ENCODE data around the gene EIF6. TPM values are rescaled to one million over a fixed set of nuclear protein-coding genes. Genes with fewer than 3 reads are reported as not detected.
"Not testable (repeated sequence)": the region's sequence is repeated elsewhere in the genome, so short reads cannot be mapped to it uniquely, and the experiment has no call there.

The EIF6 gene
- total RNA-seq, 3 donors from 2014 or later: 105 to 206 (median 182) TPM

DNA sequence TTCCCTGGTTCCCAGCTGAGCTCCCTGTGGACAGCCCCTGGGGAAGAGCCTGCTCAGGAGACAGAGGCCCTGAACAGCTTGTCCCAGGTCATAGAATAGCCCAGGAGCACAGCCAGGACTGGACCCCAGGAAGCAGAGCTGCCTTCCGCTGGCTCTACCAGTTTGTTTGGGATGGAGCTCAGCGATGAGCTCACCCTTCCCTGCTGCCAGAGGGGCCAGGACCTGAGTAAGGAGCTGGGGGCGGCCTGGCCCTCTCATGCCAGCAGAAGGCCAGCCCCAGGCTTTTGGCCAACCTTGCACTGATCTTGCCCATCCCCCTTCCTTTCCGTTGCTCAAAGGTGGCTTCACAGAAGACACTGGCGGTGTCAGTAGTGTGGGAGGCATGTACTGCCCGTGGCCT lies 24.1 kb downstream of the EIF6 start:
- H3K36me3 ChIP-seq (ENCODE audit: low read depth): no peaks in the 10 kb centered on the region
- peaks cover 12% of the 10 kb centered on the region for H3K4me1 ChIP-seq (ENCODE audit: low read depth)
- no peak for ATAC-seq
- no peaks in the 10 kb centered on the region for H3K9me3 ChIP-seq
- no peak overlapping the region for H3K4me3 ChIP-seq
- no peak for DNase-seq
- intact Hi-C loops (cut with DNase I, micrococcal nuclease): no loop called here
- TF ChIP-seq, protein P1, sequence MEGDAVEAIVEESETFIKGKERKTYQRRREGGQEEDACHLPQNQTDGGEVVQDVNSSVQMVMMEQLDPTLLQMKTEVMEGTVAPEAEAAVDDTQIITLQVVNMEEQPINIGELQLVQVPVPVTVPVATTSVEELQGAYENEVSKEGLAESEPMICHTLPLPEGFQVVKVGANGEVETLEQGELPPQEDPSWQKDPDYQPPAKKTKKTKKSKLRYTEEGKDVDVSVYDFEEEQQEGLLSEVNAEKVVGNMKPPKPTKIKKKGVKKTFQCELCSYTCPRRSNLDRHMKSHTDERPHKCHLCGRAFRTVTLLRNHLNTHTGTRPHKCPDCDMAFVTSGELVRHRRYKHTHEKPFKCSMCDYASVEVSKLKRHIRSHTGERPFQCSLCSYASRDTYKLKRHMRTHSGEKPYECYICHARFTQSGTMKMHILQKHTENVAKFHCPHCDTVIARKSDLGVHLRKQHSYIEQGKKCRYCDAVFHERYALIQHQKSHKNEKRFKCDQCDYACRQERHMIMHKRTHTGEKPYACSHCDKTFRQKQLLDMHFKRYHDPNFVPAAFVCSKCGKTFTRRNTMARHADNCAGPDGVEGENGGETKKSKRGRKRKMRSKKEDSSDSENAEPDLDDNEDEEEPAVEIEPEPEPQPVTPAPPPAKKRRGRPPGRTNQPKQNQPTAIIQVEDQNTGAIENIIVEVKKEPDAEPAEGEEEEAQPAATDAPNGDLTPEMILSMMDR (IDR thresholded peaks at IDR 0.05): no peak

DNA sequence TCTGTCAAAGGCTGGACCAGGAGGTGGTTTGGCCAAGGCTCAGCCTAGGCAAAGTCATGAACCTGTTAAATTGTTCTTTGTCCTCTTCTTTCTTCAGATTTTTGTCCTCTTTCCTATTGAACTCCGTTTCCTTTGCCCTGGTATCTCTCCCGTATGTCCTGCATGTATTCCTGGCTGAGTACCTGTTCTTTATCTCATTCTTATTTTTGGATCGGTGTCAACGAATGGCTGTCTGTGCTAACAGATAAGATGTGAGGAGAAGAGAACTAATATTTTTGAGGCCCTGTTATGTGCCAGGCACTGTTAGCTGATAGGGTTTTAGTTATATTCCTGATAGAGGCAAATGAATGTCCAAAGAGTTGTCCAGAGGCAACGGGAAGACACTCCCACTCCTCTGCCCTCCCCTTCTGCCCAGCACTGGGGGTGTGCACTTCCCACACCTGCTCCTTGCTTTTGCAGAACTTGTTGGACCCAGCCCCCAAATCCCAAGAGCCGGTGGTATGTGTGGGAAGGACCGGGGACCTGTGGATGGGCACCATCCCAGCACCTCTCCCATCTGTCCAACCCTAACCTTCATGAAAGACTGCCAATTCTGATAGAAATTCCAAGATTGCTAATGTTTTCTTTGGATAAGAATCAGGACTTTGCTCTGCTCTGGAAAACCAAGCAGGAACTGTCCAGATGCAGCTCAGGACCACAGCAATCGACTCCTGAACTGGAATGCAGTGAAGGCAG lies 27.2 kb downstream of the EIF6 start:
- no peak overlapping the region for H3K4me3 ChIP-seq
- intact Hi-C loops (cut with DNase I, micrococcal nuclease): no loop called here
- no peaks in the 10 kb centered on the region for H3K4me1 ChIP-seq (ENCODE audit: low read depth)
- no peaks in the 10 kb centered on the region for H3K9me3 ChIP-seq
- ATAC-seq (no peak), DNase-seq (no peak)
- no peaks in the 10 kb centered on the region for H3K36me3 ChIP-seq (ENCODE audit: low read depth)
- TF ChIP-seq, protein P1 (IDR thresholded peaks at IDR 0.05): no peak

DNA sequence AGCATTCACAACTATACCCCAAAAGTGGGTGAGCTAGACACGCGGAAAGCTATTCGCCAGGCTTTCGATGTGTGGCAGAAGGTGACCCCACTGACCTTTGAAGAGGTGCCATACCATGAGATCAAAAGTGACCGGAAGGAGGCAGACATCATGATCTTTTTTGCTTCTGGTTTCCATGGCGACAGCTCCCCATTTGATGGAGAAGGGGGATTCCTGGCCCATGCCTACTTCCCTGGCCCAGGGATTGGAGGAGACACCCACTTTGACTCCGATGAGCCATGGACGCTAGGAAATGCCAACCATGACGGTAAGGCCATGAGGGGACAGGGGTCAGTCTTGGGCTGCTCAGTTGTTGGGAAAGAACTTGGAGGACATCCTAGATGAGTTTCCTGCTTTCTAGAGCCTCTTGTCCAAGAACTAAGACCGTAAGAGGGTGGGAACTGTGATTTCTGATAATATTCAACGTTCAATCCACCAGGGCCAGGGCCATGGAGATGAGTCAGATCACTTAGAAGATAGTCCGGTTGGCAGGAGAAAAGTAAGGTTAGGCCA lies 30.0 kb downstream of the EIF6 start:
- H3K9me3 ChIP-seq: no peaks in the 10 kb centered on the region
- TF ChIP-seq, protein P1 (IDR thresholded peaks at IDR 0.05): no peak
- H3K4me1 ChIP-seq (ENCODE audit: low read depth): peaks cover 4% of the 10 kb centered on the region
- intact Hi-C loops (cut with DNase I, micrococcal nuclease): no loop called here
- ATAC-seq: no peak
- H3K4me3 ChIP-seq: no peak overlapping the region
- no peaks in the 10 kb centered on the region for H3K36me3 ChIP-seq (ENCODE audit: low read depth)
- DNase-seq: no peak

DNA sequence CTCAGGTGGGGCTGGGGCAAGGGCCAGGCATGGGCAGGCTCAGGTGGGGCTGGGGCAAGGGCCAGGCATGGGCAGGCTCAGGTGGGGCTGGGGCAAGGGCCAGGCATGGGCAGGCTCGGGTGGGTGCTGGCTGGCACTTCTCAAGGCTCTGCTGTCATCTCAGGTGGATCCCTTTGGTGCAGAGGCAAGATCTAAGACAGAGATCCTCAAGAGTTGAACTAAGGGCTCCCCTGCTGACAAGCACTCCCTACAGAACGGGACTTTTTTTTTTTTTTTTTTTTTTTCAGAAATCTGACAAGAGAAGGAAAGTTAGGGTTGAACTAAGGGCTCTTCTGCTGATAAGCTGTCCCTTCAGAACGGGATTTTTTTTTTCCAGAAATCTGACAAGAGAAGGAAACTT lies 31.6 kb downstream of the EIF6 start:
- no peak for DNase-seq
- ATAC-seq: peak; percentile 35
- no peak overlapping the region for H3K4me3 ChIP-seq
- TF ChIP-seq, protein P1 (IDR thresholded peaks at IDR 0.05): no peak
- no peaks in the 10 kb centered on the region for H3K9me3 ChIP-seq
- peaks cover 4% of the 10 kb centered on the region for H3K4me1 ChIP-seq (ENCODE audit: low read depth)
- intact Hi-C loops (cut with DNase I, micrococcal nuclease): no loop called here
- no peaks in the 10 kb centered on the region for H3K36me3 ChIP-seq (ENCODE audit: low read depth)

DNA sequence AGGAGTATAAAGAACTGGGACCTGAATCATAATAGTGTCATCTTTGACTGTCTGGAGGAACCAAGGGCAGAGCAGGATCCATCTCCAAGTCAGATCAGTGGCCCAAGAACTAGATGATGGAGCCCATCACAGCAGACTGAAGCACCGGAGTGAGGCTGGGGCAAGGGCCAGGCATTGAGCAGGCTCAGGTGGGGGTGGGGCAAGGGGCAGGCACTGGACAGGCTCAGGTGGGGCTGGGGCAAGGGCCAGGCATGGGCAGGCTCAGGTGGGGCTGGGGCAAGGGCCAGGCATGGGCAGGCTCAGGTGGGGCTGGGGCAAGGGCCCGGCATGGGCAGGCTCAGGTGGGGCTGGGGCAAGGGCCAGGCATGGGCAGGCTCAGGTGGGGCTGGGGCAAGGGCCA lies 32.0 kb downstream of the EIF6 start:
- H3K36me3 ChIP-seq (ENCODE audit: low read depth); DNase-seq; ATAC-seq; H3K4me3 ChIP-seq; intact Hi-C loops (cut with DNase I, micrococcal nuclease); H3K4me1 ChIP-seq (ENCODE audit: low read depth); H3K9me3 ChIP-seq: not testable (repeated sequence)

DNA sequence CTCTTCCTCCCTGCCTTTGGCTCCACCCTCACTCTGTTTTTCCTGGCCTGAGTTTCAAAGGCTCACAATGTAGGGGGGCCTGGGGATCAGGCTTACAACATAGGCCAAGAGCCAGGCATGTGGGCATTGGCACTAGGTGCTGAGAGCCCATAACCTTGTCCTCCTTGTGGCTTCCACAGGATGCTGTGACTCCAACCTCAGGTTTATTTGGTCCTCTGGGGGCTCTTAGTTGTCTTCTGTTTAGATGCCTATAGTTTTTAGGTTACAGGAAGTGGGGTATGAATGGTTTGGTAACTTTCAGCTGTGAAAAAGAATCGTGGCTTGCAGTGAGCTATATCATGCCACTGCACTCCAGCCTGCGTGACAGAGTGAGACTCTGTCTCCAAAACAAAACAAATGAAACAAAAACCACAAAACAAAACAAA lies 32.5 kb downstream of the EIF6 start:
- TF ChIP-seq, protein P1 (IDR thresholded peaks at IDR 0.05): no peak
- Histone ChIP-seq H3K9me3 (no peaks in the 10 kb centered on the region), H3K36me3 (ENCODE audit: low read depth) (no peaks in the 10 kb centered on the region), H3K4me3 (no peak overlapping the region), H3K4me1 (ENCODE audit: low read depth) (peaks cover 4% of the 10 kb centered on the region)
- intact Hi-C loops (cut with DNase I, micrococcal nuclease): no loop called here
- DNase-seq (no peak), ATAC-seq (peak; percentile 69)

All from mucosa of descending colon (tissue), 3 donors.